HEK293 (cell line): ENCODE results near the gene MYL6B.

Experiments used
- ATF2 ChIP-seq: fragments of 450-650 bp; formaldehyde crosslinking; IDR thresholded peaks from 2 replicates; pipeline ENCODE4 v1.5.1; 2016; ENCODE audit warnings: missing biosample characterization, missing genetic modification characterization, low read depth
- KLF7 ChIP-seq: fragments of 450-650 bp; formaldehyde crosslinking; IDR thresholded peaks from 2 replicates; pipeline ENCODE4 v1.5.1; 2016; ENCODE audit warnings: missing biosample characterization, missing genetic modification characterization, borderline replicate concordance
- OSR2 ChIP-seq: fragments of 450-650 bp; formaldehyde crosslinking; IDR thresholded peaks from 2 replicates; pipeline ENCODE4 v1.5.1; 2016; ENCODE audit warnings: missing biosample characterization, missing genetic modification characterization
- SALL2 ChIP-seq: fragments of 450-650 bp; formaldehyde crosslinking; IDR thresholded peaks from 2 replicates; pipeline ENCODE4 v1.5.0; 2017; ENCODE audit warnings: missing biosample characterization, mild to moderate bottlenecking, missing genetic modification characterization, borderline replicate concordance
- YY1 ChIP-seq: fragments of 450-650 bp; formaldehyde crosslinking; IDR thresholded peaks from 2 replicates; pipeline ENCODE4 v1.5.1; 2018; ENCODE audit warnings: missing biosample characterization, missing genetic modification characterization
- ZBTB21 ChIP-seq: fragments of 450-650 bp; formaldehyde crosslinking; IDR thresholded peaks from 2 replicates; pipeline ENCODE4 v1.5.1; 2017; ENCODE audit warnings: missing biosample characterization, missing genetic modification characterization
- ZBTB44 ChIP-seq: fragments of 450-650 bp; IDR thresholded peaks from 2 replicates; pipeline ENCODE4 v1.5.1; 2018; ENCODE audit warnings: missing biosample characterization, mild to moderate bottlenecking, missing genetic modification characterization
- ZBTB49 ChIP-seq: fragments of 450-650 bp; formaldehyde crosslinking; IDR thresholded peaks from 2 replicates; pipeline ENCODE4 v1.5.1; 2016; ENCODE audit warnings: missing biosample characterization, missing genetic modification characterization, low read depth
- ZBTB8A ChIP-seq: fragments of 450-650 bp; formaldehyde crosslinking; IDR thresholded peaks from 2 replicates; pipeline ENCODE4 v1.5.1; 2016; ENCODE audit warnings: missing biosample characterization, missing genetic modification characterization
- ZFP69B ChIP-seq: fragments of 450-650 bp; formaldehyde crosslinking; IDR thresholded peaks from 2 replicates; pipeline ENCODE4 v1.5.1; 2016; ENCODE audit warnings: missing biosample characterization, missing genetic modification characterization
- ZIC2 ChIP-seq: fragments of 450-650 bp; formaldehyde crosslinking; IDR thresholded peaks from 2 replicates; pipeline ENCODE4 v1.5.1; 2016; ENCODE audit warnings: missing biosample characterization, missing genetic modification characterization
- ZNF155 ChIP-seq: fragments of 450-650 bp; formaldehyde crosslinking; IDR thresholded peaks from 2 replicates; pipeline ENCODE4 v1.5.1; 2016; ENCODE audit warnings: missing biosample characterization, missing genetic modification characterization
- ZNF157 ChIP-seq: fragments of 450-650 bp; formaldehyde crosslinking; IDR thresholded peaks from 2 replicates; pipeline ENCODE4 v1.5.1; 2016; ENCODE audit warnings: missing biosample characterization, missing genetic modification characterization
- ZNF18 ChIP-seq: fragments of 450-650 bp; formaldehyde crosslinking; IDR thresholded peaks from 2 replicates; pipeline ENCODE4 v1.5.1; 2016; ENCODE audit warnings: missing biosample characterization, missing genetic modification characterization
- ZNF2 ChIP-seq: fragments of 450-650 bp; formaldehyde crosslinking; IDR thresholded peaks from 2 replicates; pipeline ENCODE4 v1.5.1; 2016; ENCODE audit warnings: missing biosample characterization, missing genetic modification characterization
- ZNF239 ChIP-seq: fragments of 450-650 bp; formaldehyde crosslinking; IDR thresholded peaks from 2 replicates; pipeline ENCODE4 v1.5.1; 2016; ENCODE audit warnings: missing biosample characterization, missing genetic modification characterization
- ZNF280D ChIP-seq: fragments of 450-650 bp; formaldehyde crosslinking; IDR thresholded peaks from 2 replicates; pipeline ENCODE4 v1.5.1; 2016; ENCODE audit warnings: missing biosample characterization, missing genetic modification characterization
- ZNF311 ChIP-seq: fragments of 450-650 bp; formaldehyde crosslinking; IDR thresholded peaks from 2 replicates; pipeline ENCODE4 v1.5.1; 2017; ENCODE audit warnings: missing biosample characterization, missing genetic modification characterization, borderline replicate concordance
- ZNF391 ChIP-seq: fragments of 450-650 bp; formaldehyde crosslinking; IDR thresholded peaks from 2 replicates; pipeline ENCODE4 v1.5.1; 2016; ENCODE audit warnings: low read depth, missing biosample characterization, missing genetic modification characterization, borderline replicate concordance
- ZNF416 ChIP-seq: fragments of 450-650 bp; formaldehyde crosslinking; IDR thresholded peaks from 2 replicates; pipeline ENCODE4 v1.5.1; 2016; ENCODE audit warnings: missing biosample characterization, missing genetic modification characterization
- ZNF558 ChIP-seq: fragments of 450-650 bp; formaldehyde crosslinking; IDR thresholded peaks from 2 replicates; pipeline ENCODE4 v1.5.1; 2016; ENCODE audit warnings: missing biosample characterization, missing genetic modification characterization
- ZNF560 ChIP-seq: fragments of 450-650 bp; formaldehyde crosslinking; IDR thresholded peaks from 2 replicates; pipeline ENCODE4 v1.5.1; 2017; ENCODE audit warnings: missing biosample characterization, missing genetic modification characterization, borderline replicate concordance
- ZNF571 ChIP-seq: fragments of 450-650 bp; formaldehyde crosslinking; IDR thresholded peaks from 2 replicates; pipeline ENCODE4 v1.5.0; 2017; ENCODE audit warnings: missing biosample characterization, missing genetic modification characterization
- ZNF596 ChIP-seq: fragments of 450-650 bp; IDR thresholded peaks from 2 replicates; pipeline ENCODE4 v1.5.0; 2018; ENCODE audit warnings: missing biosample characterization, mild to moderate bottlenecking, missing genetic modification characterization, moderate library complexity
- ZNF660 ChIP-seq: fragments of 450-650 bp; IDR thresholded peaks from 2 replicates; pipeline ENCODE4 v1.5.1; 2018; ENCODE audit warnings: missing biosample characterization, mild to moderate bottlenecking, missing genetic modification characterization
- ZNF664 ChIP-seq: fragments of 450-650 bp; formaldehyde crosslinking; IDR thresholded peaks from 2 replicates; pipeline ENCODE4 v1.5.1; 2016; ENCODE audit warnings: missing biosample characterization, missing genetic modification characterization
- ZNF776 ChIP-seq: fragments of 450-650 bp; formaldehyde crosslinking; IDR thresholded peaks from 2 replicates; pipeline ENCODE4 v1.5.0; 2017; ENCODE audit warnings: missing biosample characterization, missing genetic modification characterization, borderline replicate concordance
- ZNF830 ChIP-seq: fragments of 450-650 bp; IDR thresholded peaks from 2 replicates; pipeline ENCODE4 v1.5.0; 2018; ENCODE audit warnings: missing biosample characterization, missing genetic modification characterization, low read depth, mild to moderate bottlenecking, moderate library complexity
- ZSCAN23 ChIP-seq: fragments of 450-650 bp; formaldehyde crosslinking; IDR thresholded peaks from 2 replicates; pipeline ENCODE4 v1.5.1; 2016; ENCODE audit warnings: missing biosample characterization, missing genetic modification characterization

The MYL6B gene

GRCh38 chr12:56189918-56190694, 37.7 kb downstream of the MYL6B start (continued):
- TF ChIP-seq SALL2 (tag by site-specific recombination) (no peak; the same call in 1 of the 2 replicates), ZSCAN23 (tag by site-specific recombination) (peak; percentile 94; the same call in 1 of the 2 replicates), ZBTB8A (tag by site-specific recombination) (peak; percentile 70), ZNF311 (tag by site-specific recombination) (no peak), ZNF560 (tag by site-specific recombination) (no peak), ZNF280D (tag by site-specific recombination) (peak; percentile 62; the same call in 1 of the 2 replicates), ZNF155 (tag by site-specific recombination) (no peak), ZFP69B (tag by site-specific recombination) (peak; percentile 89), ZNF558 (tag by site-specific recombination) (peak; percentile 80; the same call in 1 of the 2 replicates), ZBTB49 (no peak), ZNF596 (no peak), ZBTB44 (tag by site-specific recombination) (peak; percentile 65; the same call in 1 of the 2 replicates), ZNF2 (tag by site-specific recombination) (peak; percentile 94), ZNF830 (no peak), ZNF18 (tag by site-specific recombination) (peak; percentile 27; the same call in 1 of the 2 replicates), YY1 (tag by site-specific recombination) (peak; percentile 61; the same call in 1 of the 2 replicates), ZIC2 (tag by site-specific recombination) (no peak), ZNF157 (no peak), ZNF776 (tag by site-specific recombination) (no peak), ZNF664 (peak; percentile 56; the same call in 1 of the 2 replicates), ZNF239 (tag by site-specific recombination) (0 out of 2 replicates have a peak, but pooled peaks have one; percentile 11), OSR2 (tag by site-specific recombination) (peak; percentile 39; the same call in 1 of the 2 replicates), KLF7 (peak; percentile 51; the same call in 1 of the 2 replicates), ZNF416 (no peak), ZNF660 (tag by site-specific recombination) (peak; percentile 89), ATF2 (tag by site-specific recombination) (no peak), ZBTB21 (tag by site-specific recombination) (peak; percentile 72), ZNF571 (tag by site-specific recombination) (no peak), ZNF391 (tag by site-specific recombination) (peak; percentile 98; the same call in 1 of the 2 replicates)
